ENCODE measurements around the gene RDH16.

DNA sequence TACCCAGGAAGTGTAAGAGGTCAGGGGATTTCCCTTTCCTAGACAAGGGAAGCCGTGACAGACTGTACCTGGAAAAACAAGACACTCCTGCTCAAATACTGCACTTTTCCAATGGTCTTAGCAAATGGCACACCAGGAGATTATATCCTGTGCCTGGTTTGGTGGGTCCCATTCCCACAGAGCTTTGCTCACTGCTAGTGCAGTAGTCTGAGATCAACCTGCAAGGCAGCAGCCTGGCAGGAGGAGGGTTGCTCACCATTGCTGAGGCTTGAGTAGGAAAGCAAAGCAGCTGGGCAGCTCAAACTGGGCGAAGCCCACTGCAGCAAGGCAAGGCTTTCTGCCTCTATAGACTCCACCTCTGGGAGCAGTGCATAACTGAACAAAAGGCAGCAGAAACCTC, 1.0 kb upstream of the RDH16 start:
- no peak for TF ChIP-seq POLR2AphosphoS5 (IDR thresholded peaks at IDR 0.05; ENCODE audit: low read depth, low read length)
- TF ChIP-seq POLR2A (IDR thresholded peaks at IDR 0.05; ENCODE audit: low read depth, low read length), result no peak
